Mesenteric fat pad (tissue), 1 donor: ENCODE results near the gene COQ2. TPM values are rescaled to one million over a fixed set of nuclear protein-coding genes. Genes with fewer than 3 reads are reported as not detected.
"Not testable (repeated sequence)": the region's sequence is repeated elsewhere in the genome, so short reads cannot be mapped to it uniquely, and the experiment has no call there.

Source experiments
- DNase-seq: peaks from one replicate; pipeline ENCODE4 v3.0.0-alpha.2; 2020; ENCODE audit warnings: low spot score
- total RNA-seq: library from RNA; stranded (reverse); fragmentation: NEBNext Ultra II Directional; extraction: Animal tissue kit (Norgen Biotek cat#: 25700); gene quantifications from one replicate; pipeline ENCODE4 v1.2.1, GENCODE V29; 2021
- donor health status: DM: yes; HTN: yes; CAD: no.

The COQ2 gene
- total RNA-seq, 1 donor from 2014 or later, result 10.3 TPM

DNA sequence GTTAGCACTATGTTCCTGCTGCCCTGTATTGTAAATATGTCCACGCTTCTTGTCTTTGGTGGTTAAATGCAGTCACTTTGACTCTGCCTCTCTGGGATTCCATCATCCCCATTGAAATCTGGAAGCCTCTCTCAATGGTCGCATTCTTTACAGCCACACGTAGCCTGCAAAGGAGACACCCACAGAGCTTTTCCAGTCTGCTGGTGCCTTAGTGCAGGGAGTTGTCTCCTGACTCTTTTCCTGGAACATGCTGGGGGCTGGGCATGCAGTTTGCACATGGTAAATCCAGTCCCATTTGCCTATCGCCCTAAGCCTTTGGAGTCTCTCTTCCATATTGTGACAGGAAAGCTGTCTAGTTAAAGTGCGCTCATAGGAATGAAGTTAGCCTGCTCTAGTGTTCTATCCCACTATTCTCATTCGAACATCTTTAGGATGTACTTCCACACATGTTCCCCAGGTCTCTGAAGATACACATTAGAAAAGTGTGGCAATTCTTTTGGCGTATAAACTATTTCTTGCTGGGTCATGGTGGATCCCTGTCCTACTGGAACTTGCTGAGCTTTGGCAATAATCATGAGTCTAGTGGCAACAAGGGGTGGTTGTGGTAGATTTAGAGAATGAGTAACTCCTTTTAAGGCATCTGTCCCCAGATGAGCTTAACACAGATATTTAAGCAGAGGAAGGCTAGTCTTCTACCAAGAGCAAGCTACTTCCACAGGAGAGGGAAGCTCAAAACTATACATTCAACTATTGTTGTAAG is 33.7 kb downstream of the COQ2 start:
- no peak for DNase-seq

DNA sequence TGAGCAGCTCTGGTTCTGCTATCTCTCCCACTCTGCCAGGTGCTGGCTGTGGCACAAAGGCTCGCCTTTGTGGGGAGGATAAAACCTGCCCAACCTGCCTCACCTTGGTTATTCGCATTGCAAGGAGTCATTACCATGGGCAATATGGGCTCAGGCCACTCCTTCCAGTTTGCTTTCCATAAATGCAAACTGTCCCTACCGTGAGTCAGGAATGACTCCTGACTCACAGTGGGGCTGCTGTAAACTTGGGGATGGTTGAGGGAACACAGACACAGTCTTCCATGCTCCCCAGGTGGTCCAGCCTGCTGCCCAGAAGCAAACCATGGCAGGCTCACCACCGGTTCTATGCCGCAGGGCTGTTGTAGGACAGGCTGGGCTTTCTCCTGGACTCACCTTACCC is 36.1 kb downstream of the COQ2 start:
- DNase-seq, result no peak

DNA sequence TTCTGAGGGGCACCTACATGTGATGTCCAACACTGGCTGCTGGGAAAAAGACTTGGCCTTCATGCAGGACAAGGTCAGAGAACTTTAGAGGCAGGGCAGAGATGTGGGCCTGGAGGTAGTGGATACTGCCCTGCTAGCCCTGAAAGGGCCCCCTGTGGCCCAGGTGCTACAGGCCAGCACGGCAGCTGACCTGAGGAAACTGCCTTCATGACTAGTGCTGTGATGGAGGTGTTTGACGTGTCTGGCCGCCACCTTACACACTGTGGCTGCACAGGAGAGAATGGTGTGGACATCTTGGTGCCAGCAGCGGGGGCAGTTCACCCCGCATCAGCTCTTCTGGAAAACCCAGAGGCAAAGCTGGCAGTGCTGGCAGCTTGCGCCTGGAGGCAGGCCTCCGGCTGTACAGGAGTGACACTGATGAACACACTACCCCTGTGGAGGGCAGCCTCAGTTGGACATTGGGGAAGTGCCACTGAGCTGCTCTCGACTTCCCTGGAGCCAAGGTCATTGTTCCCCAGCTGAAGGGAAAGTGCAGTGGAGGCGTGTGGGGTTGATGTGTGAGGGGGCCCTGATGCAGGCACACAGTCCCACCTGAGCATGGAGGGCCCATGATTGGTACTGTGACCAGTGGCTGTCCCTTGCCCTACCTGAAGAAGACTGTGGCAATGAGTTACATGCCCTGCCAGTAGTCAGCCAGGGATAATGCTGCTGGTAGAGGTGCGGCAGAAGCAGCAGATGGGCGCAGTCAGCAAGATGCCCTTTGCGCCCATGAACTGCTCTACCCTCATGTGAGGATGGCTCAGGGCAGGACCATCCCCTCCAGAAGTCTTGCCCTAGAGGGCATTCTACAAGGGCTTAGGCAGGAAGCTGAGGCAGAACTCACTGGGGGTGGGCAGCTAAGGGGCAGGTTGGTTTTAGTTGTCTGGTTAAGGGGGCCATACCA is 36.9 kb downstream of the COQ2 start:
- DNase-seq, result no peak

DNA sequence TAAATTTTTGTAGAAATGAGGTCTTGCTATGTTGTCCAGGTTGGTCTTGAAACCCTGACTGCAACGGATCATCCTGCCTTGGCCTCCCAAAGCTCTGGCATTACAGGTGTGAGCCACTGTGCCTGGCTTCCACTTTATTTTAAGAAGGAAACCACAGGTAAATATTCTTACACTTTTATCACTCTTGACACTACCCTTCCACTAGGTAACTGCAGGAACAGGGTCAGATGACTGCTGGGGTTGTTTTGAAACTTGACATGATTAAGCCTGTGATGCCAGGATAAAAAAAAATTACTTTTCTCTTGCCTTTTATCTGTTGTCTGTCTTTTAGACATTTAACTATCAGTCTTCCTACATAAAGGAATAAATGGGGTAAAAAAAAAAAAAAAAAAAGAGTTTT is 43.5 kb downstream of the COQ2 start:
- DNase-seq, result no peak

DNA sequence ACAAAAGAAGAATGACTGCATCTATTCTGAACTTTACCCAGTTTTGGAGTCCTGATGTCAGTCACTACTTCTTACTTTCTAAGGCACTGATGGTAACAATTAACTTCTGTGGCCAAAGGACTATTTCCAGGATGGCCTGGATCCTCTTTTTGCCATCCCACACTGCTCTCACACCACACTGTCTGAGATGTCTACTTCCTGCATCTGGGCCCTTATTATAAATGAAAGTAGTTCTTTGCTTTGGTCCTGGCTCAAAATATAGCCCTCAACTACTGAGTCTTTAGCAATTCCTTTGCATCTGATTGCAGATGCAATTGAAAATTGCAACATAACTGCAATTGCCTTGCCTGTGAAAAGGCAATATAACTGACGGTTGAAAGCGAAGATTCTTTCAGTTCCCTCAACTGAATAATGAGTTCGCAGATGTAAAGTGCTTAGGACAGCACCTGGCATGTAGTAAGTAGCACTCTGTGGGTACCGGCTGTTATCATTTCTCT is 44.2 kb downstream of the COQ2 start:
- DNase-seq, result no peak

DNA sequence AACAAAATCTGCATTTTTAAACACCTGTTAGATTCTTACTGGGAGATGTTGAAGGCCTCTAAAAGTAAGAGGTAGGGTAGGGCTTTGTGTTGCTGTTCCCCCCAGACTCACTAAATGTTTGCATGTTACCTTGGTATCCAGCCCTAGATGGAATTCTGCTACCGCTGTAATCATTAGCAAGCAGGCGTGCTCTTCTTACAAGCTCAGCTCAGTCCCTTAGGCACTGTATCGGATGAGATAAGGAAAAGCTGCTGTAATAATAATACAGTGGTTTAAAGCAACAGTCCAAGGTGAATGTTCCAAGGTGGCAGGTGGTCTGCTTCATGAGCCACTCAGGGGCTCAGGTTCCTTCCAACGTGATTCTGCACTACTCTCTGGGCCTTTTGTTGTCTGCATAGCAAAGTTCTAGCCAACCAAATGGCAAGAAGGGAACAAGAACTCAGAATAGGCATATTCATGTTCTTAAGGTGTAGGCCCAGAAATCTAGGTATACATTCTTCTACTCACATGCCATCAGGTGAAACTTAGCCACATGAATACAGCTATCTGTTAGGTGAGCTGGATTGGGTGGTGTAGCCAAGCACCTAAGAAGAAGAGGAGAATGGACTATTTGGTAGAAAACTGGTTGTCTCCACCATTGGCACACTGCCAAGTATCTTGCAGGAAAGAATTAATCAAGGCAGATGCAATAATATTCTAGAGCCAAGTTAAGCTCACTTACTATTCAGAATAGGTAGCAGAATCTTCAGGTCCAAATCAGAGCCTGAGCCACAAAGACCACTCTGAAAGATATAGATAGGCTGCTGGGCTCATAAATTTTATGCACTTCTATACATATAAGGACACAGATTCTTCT is 46.0 kb downstream of the COQ2 start:
- DNase-seq, result no peak

DNA sequence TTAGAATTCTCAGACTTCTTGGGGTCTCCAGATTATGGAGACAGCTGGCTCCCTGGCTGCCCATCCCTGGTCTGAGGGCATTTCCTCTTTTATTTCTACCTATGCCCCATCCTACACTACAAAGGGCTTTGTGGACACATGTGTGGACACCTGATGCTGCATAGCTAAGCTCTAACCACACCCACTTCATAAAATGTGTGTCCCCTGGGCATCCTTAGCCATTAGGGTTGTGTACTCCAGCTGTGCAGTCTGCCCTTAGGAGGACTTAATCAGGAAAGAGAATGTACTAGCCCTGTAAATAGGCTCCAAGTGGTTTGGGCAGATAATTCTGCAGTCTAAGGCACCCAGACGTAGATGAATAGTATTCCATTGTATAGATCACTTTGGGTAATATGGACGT is 47.0 kb downstream of the COQ2 start:
- DNase-seq, result no peak

DNA sequence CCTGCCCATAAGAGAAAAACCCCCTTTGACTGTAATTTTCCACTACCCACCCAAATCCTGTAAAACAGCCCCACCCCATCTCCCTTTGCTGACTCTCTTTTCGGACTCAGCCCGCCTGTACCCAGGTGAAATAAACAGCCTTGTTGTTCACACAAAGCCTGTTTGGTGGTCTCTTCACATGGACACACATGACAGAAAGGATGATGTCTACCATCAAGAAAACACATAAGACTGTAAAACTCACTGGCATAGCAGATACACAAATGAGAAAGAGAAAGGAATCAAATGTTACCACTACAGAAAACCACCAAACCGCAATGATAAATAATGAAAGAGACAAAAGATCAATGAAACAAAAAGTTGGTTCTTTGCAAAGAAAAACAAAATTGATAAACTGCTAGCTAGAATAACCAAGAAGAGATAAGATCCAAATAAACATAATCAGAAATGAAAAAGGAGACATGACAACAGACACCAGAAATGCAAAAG is 48.9 kb downstream of the COQ2 start:
- not testable (repeated sequence) for DNase-seq

DNA sequence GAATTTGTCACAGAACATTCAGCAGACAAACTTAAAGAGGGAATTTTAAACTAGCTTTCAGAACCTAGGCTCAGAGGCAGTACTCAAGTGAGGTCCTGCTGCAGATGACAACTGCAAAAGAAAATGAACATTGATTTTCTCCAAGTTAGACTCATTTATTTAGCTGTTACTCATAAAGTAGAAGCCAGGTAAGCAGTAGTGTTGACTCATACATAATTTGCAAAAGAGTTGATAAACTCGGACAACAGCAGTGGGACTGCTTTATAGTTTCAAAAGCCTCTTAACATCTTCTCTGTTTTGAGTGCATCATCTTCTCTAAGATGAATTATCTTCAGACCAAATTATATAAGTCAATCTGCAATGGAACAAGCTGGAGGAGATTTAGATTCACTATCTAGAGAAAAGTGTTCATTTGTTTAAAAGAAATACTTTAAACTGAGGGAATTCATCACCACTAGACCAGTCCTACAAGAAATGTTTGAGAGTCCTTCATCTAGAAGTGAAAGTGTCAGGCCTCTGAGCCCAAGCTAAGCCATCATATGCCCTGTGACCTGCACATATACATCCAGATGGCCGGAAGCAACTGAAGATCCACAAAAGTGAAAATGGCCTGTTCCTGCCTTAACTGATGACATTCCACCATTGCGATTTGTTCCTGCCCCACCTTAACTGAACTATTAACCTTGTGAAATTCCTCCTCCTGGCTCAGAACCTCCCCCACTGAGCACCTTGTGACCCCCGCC is 49.5 kb downstream of the COQ2 start:
- no peak for DNase-seq

DNA sequence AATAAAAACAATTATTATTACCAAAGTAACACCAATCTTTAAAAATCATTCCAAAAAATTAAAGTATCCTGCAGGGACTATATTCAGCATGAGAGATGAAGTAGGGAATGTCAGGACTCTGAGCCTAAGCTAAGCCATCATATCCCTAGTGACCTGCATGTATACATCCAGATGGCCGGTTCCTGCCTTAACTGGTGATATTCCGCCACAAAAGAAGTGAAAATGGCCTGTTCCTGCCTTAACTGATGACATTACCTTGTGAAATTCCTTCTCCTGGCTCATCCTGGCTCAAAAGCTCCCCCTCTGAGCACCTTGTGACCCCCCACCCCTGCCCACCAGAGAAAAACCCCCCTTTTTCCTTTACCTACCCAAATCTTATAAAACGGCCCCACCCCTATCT is 50.2 kb downstream of the COQ2 start:
- not testable (repeated sequence) for DNase-seq

DNA sequence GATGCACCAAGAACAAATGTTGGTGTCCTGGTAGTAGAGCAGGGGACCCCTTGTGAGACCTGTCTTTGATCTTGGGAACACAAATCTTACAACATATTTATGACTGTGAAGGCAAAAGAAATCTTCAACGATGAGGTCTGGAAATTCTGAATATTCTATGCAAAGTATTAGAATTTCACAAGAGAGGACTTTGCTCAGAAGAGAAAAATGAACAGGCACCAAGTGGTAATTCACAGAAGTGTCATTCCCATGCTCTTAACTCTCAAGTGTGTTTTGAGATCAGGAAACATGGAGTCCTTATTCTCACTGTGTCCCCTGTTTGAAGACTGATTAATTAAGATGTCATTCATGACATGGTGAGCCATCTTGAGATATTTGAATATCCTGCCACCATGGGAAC is 52.5 kb downstream of the COQ2 start:
- DNase-seq, result no peak

DNA sequence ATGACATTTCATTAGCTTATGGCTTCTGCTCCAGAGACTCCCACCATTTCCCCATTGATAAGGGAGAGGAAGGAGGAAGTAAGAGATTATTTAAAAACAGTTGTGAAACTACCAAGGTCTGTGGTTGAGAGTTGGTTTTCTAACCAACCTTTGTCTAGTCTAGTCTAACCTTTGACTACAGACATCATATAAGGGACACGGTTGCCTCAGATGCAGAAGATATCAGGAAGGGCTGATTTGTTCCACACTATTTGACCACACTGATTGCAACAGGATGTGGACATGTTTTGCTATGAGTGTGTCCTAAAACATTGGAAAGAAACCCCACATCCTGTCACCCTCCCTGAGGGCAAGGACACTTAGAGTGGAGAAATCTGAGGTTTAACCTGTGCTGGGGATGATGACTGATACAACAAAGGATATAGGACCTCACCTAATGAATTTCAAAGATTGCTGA is 53.0 kb downstream of the COQ2 start:
- no peak for DNase-seq

DNA sequence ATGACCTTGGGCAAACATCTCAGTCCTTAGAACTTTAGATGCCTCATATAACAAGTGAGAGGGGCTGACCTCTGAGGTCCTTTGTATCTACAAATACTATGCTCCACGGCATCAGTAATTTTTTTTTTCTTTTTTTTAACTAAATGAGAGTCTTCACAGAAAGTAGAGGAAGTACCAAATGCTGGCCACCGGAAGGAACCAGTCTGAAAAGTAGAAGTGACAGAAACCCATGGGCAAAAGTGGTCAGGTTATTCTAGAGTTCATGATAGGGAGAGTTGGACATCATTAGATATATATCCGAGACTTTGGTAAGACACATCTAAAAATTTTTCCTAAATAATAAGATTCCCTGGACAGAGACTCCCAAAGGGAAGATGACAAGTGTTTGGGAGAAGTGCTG is 53.7 kb downstream of the COQ2 start:
- DNase-seq, result no peak

DNA sequence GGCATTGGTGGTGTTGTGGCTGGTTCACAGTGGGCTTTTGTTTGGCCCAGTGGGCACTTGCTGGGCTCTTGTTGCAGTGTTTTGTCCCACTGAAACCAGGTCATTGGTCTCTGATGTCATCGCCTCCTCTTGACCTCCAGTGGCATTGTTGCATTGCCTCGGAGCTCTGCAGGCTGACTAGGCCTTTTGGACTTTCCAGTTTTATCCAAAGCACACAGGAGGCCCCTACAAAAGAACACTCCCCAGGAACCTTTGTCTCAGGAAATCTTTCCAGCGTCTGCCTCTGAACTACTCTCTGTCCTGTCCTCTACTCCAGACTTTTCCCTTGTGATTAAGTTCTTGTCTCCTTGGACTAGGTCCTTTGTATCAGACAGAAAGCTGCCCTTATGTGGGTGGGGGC is 54.8 kb downstream of the COQ2 start:
- DNase-seq, result no peak

DNA sequence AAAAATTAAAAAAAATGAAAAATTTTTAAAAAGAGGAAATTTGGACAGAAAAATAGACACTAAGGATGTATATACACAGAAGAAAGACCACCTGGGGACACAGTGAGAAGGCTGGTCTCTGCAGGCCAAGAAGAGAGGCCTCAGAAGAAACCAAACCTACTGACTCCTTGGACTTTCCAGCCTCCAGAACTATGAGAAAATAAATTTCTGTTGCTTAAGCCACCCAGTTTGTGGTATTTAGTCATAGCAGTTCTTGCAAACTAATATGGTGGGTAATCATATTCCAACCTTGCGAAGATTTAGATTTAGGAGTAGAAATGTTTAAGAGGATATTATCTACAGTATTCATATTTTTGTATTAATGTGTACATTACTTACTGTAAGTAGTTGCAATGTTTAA is 56.4 kb downstream of the COQ2 start:
- no peak for DNase-seq

DNA sequence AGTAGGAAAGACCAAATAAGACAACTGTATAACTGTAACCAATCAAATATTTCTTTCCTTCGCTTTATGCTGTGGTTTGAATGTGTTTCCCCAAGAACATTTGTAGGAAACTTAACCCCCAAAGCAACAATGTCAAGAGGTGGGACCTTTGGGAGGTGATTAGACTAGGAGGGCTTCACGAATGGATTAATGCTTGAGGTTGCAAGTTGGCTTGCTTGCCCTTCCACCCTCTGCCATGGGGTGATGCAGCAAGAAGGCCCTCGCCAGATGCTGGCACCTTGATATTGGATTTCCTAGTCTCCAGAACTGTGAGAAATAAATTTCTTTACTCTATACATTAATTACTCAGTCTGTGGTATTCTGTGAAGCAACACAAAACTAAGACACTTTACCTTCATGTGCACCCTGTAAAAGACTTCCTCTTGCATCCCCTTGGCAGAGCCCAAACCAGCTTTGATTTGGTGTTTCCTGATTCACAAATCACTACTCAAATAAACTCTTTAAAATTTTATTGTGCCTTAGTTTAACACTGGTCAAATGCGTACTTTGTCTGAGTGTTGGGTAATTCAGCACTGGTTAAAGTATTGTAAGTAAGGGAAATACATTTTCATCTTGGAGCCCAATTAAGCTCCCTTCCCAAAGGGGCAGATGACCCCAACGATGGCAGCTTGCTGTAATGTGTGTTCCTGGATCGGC is 59.9 kb downstream of the COQ2 start:
- no peak for DNase-seq

DNA sequence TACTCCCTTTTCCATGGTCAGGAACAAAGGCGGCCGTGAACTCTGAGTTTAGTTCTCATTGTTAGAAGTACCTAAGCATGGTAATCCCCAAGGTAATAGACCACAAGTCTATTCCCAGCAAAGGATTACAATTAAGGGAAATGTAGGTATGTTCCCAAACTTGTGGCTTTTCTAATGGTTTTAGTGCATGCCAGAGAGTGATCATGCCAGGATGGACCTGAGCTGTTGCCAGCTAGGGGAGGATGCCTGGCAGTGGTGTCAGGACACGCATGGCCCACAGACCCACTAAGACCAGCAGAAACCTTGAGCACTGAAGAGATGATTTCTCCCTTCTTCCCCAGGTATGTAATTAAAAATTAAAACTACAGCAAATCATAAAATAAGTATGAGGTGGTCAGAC is 60.8 kb downstream of the COQ2 start:
- DNase-seq, result no peak

DNA sequence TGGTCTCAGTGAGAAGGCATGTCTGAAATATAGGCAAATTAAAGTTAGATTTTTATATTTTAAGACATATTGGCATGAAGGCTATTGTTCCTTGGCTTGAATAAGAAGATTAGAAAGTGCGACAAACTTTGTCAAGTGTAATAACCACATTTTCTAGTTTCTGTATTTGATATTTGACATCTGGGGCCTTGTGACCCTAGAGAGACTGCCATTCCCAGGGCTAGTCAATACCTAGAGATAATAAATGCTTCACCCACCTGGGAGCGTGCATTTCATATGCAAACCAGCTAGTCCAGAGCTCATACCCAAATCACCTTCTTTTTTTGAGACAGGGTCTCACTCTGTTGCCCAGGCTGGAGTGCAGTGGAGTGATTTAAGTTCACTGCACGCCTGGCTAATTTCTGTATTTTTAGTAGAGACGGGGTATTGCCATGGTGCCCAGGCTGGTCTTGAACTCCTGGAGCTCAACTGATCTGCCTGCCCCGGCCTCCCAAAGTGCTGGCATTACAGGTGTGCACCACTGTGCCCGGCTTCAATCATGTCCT is 62.6 kb downstream of the COQ2 start:
- DNase-seq, result no peak
